Measurements from ENCODE around the gene ZNRD2. TPM values are rescaled to one million over a fixed set of nuclear protein-coding genes. Genes with fewer than 3 reads are reported as not detected.
A peak's percentile ranks its signal among the peaks of the same experiment; 100 is the strongest.

Gene ZNRD2
- total and polyA plus RNA-seq, 2 donors: 38.0 to 40.7 TPM

- H3K27me3 ChIP-seq (ENCODE audit: control insufficient read depth in 2 of 2, insufficient read depth in 1 of 2, low read length in 1 of 2): peaks cover 0 to 48% of the 10 kb centered on the region in 2 donors
- peaks cover 42 to 49% of the 10 kb centered on the region in 2 donors for H3K36me3 ChIP-seq (ENCODE audit: control insufficient read depth in 2 of 2, insufficient read depth in 2 of 2, low read length in 1 of 2)
- DNase-seq (ENCODE audit: low read depth in 6 of 9, low spot score in 9 of 9): peak in 4 of 9 donors; percentile 56 to 81 (median 74)
- WGBS: 48% methylated on average over 13 of the region's 13 CpGs
- no peak overlapping the region for H3K4me3 ChIP-seq (ENCODE audit: low read length in 2 of 2)
- H3K27ac ChIP-seq (ENCODE audit: low read depth in 1 of 2, low read length in 1 of 2): peak overlapping the region; percentile 45 to 68
- H3K9me3 ChIP-seq (ENCODE audit: control insufficient read depth in 2 of 2, insufficient read depth in 1 of 2, low read length in 1 of 2): no peaks in the 10 kb centered on the region
- H3K4me1 ChIP-seq (ENCODE audit: control insufficient read depth in 2 of 2, insufficient read depth in 2 of 2, low read length in 2 of 2): peaks cover 0 to 54% of the 10 kb centered on the region in 2 donors
Observed at GRCh38 chr11:65588199-65589054, 18.1 kb downstream of the ZNRD2 start.

- H3K27ac ChIP-seq (ENCODE audit: low read depth in 1 of 2, low read length in 1 of 2): peak overlapping the region in 1 of 2 donors; percentile 11
- 87% methylated on average over 9 of the region's 9 CpGs for WGBS
- DNase-seq (ENCODE audit: low read depth in 6 of 9, low spot score in 9 of 9): peak in 2 of 9 donors; percentile 60 to 71
- peaks cover 39 to 43% of the 10 kb centered on the region in 2 donors for H3K36me3 ChIP-seq (ENCODE audit: control insufficient read depth in 2 of 2, insufficient read depth in 2 of 2, low read length in 1 of 2)
- peaks cover 2 to 54% of the 10 kb centered on the region in 2 donors for H3K4me1 ChIP-seq (ENCODE audit: control insufficient read depth in 2 of 2, insufficient read depth in 2 of 2, low read length in 2 of 2)
- H3K27me3 ChIP-seq (ENCODE audit: control insufficient read depth in 2 of 2, insufficient read depth in 1 of 2, low read length in 1 of 2): peaks cover 0 to 39% of the 10 kb centered on the region in 2 donors
- H3K4me3 ChIP-seq (ENCODE audit: low read length in 2 of 2): no peak overlapping the region
- H3K9me3 ChIP-seq (ENCODE audit: control insufficient read depth in 2 of 2, insufficient read depth in 1 of 2, low read length in 1 of 2): no peaks in the 10 kb centered on the region
Observed at GRCh38 chr11:65589444-65590239, 19.4 kb downstream of the ZNRD2 start.

- 84% methylated on average over 8 of the region's 8 CpGs for whole genome bisulfite sequencing
- DNase-seq (ENCODE audit: low read depth in 6 of 9, low spot score in 9 of 9): no peak
- Histone ChIP-seq H3K4me3 (ENCODE audit: low read length in 2 of 2) (no peak overlapping the region), H3K9me3 (ENCODE audit: control insufficient read depth in 2 of 2, insufficient read depth in 1 of 2, low read length in 1 of 2) (no peaks in the 10 kb centered on the region), H3K27me3 (ENCODE audit: control insufficient read depth in 2 of 2, insufficient read depth in 1 of 2, low read length in 1 of 2) (peaks cover 0 to 36% of the 10 kb centered on the region in 2 donors), H3K4me1 (ENCODE audit: control insufficient read depth in 2 of 2, insufficient read depth in 2 of 2, low read length in 2 of 2) (peaks cover 2 to 55% of the 10 kb centered on the region in 2 donors), H3K36me3 (ENCODE audit: control insufficient read depth in 2 of 2, insufficient read depth in 2 of 2, low read length in 1 of 2) (peaks cover 38 to 39% of the 10 kb centered on the region in 2 donors), H3K27ac (ENCODE audit: low read depth in 1 of 2, low read length in 1 of 2) (peak overlapping the region; percentile 3 to 11)
Observed at GRCh38 chr11:65590240-65590738, 20.0 kb downstream of the ZNRD2 start.

GRCh38 chr11:65591939-65592857 is 21.9 kb downstream of the ZNRD2 start:
- Histone ChIP-seq H3K27ac (ENCODE audit: low read depth in 1 of 2, low read length in 1 of 2) (no peak overlapping the region), H3K36me3 (ENCODE audit: control insufficient read depth in 2 of 2, insufficient read depth in 2 of 2, low read length in 1 of 2) (peaks cover 28 to 31% of the 10 kb centered on the region in 2 donors), H3K4me3 (ENCODE audit: low read length in 2 of 2) (no peak overlapping the region), H3K9me3 (ENCODE audit: control insufficient read depth in 2 of 2, insufficient read depth in 1 of 2, low read length in 1 of 2) (no peaks in the 10 kb centered on the region), H3K27me3 (ENCODE audit: control insufficient read depth in 2 of 2, insufficient read depth in 1 of 2, low read length in 1 of 2) (peaks cover 0 to 27% of the 10 kb centered on the region in 2 donors), H3K4me1 (ENCODE audit: control insufficient read depth in 2 of 2, insufficient read depth in 2 of 2, low read length in 2 of 2) (peaks cover 2 to 52% of the 10 kb centered on the region in 2 donors)
- no peak for DNase-seq (ENCODE audit: low read depth in 6 of 9, low spot score in 9 of 9)
- 94% methylated on average over 106 of the region's 106 CpGs for WGBS

- Histone ChIP-seq H3K27ac (ENCODE audit: low read depth in 1 of 2, low read length in 1 of 2) (no peak overlapping the region), H3K4me3 (ENCODE audit: low read length in 2 of 2) (no peak overlapping the region), H3K27me3 (ENCODE audit: control insufficient read depth in 2 of 2, insufficient read depth in 1 of 2, low read length in 1 of 2) (peaks cover 0 to 27% of the 10 kb centered on the region in 2 donors), H3K9me3 (ENCODE audit: control insufficient read depth in 2 of 2, insufficient read depth in 1 of 2, low read length in 1 of 2) (no peaks in the 10 kb centered on the region), H3K4me1 (ENCODE audit: control insufficient read depth in 2 of 2, insufficient read depth in 2 of 2, low read length in 2 of 2) (peaks cover 2 to 44% of the 10 kb centered on the region in 2 donors), H3K36me3 (ENCODE audit: control insufficient read depth in 2 of 2, insufficient read depth in 2 of 2, low read length in 1 of 2) (peaks cover 32 to 35% of the 10 kb centered on the region in 2 donors)
- no peak for DNase-seq (ENCODE audit: low read depth in 6 of 9, low spot score in 9 of 9)
- WGBS: 93% methylated on average over 22 of the region's 22 CpGs
Observed at GRCh38 chr11:65592858-65593517, 22.7 kb downstream of the ZNRD2 start.

GRCh38 chr11:65593518-65594414 is 23.5 kb downstream of the ZNRD2 start:
- H3K9me3 ChIP-seq (ENCODE audit: control insufficient read depth in 2 of 2, insufficient read depth in 1 of 2, low read length in 1 of 2): no peaks in the 10 kb centered on the region
- H3K4me1 ChIP-seq (ENCODE audit: control insufficient read depth in 2 of 2, insufficient read depth in 2 of 2, low read length in 2 of 2): peaks cover 2 to 36% of the 10 kb centered on the region in 2 donors
- H3K36me3 ChIP-seq (ENCODE audit: control insufficient read depth in 2 of 2, insufficient read depth in 2 of 2, low read length in 1 of 2): peaks cover 40 to 43% of the 10 kb centered on the region in 2 donors
- H3K27me3 ChIP-seq (ENCODE audit: control insufficient read depth in 2 of 2, insufficient read depth in 1 of 2, low read length in 1 of 2): peaks cover 0 to 27% of the 10 kb centered on the region in 2 donors
- no peak overlapping the region for H3K27ac ChIP-seq (ENCODE audit: low read depth in 1 of 2, low read length in 1 of 2)
- WGBS: 95% methylated on average over 26 of the region's 26 CpGs
- H3K4me3 ChIP-seq (ENCODE audit: low read length in 2 of 2): no peak overlapping the region
- peak in 3 of 9 donors; percentile 53 to 63 (median 60) for DNase-seq (ENCODE audit: low read depth in 6 of 9, low spot score in 9 of 9)

- Histone ChIP-seq H3K27me3 (ENCODE audit: control insufficient read depth in 2 of 2, insufficient read depth in 1 of 2, low read length in 1 of 2) (peaks cover 0 to 27% of the 10 kb centered on the region in 2 donors), H3K27ac (ENCODE audit: low read depth in 1 of 2, low read length in 1 of 2) (peak overlapping the region in 1 of 2 donors; percentile 20), H3K36me3 (ENCODE audit: control insufficient read depth in 2 of 2, insufficient read depth in 2 of 2, low read length in 1 of 2) (peaks cover 47 to 55% of the 10 kb centered on the region in 2 donors), H3K4me1 (ENCODE audit: control insufficient read depth in 2 of 2, insufficient read depth in 2 of 2, low read length in 2 of 2) (peaks cover 2 to 23% of the 10 kb centered on the region in 2 donors), H3K9me3 (ENCODE audit: control insufficient read depth in 2 of 2, insufficient read depth in 1 of 2, low read length in 1 of 2) (no peaks in the 10 kb centered on the region), H3K4me3 (ENCODE audit: low read length in 2 of 2) (no peak overlapping the region)
- 95% methylated on average over 3 of the region's 3 CpGs for WGBS
- DNase-seq (ENCODE audit: low read depth in 6 of 9, low spot score in 9 of 9): no peak
Observed at GRCh38 chr11:65595131-65595530, 24.9 kb downstream of the ZNRD2 start.
